Inflammatory macrophage treated with lipopolysaccharide for 4 hours (primary cell): Measurements from ENCODE around the gene VDAC2.
A peak's percentile ranks its signal among the peaks of the same experiment; 100 is the strongest.
"Not testable (repeated sequence)": the region's sequence is repeated elsewhere in the genome, so short reads cannot be mapped to it uniquely, and the experiment has no call there.

Experiments used
- DNase-seq: peaks from one replicate; pipeline ENCODE4 v3.0.0-alpha.2; 2020

VDAC2 gene

DNA sequence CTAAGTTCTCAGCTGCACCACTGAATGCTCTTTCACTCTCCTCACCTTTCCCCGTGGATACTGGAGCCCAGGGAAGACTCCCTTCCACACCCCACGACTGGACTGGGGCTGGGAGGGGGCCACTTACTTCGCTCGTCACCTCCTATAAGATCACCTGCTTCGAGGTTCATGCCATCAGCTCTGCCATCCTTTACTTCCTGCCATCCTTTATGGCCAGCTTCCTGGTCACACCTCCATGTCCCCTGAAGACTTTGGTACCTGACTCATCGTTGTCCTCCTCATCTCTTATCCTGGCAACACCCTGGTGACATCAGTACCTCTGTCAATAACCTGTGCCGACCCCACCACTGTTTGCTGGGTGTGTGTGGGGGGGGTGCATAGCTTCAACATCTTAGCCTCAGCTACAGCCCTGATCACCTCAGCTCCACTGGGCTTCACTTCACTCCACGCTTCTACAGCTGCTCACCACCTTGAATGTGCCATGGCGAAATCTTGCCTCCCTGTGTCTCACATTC lies 8.7 kb upstream of the VDAC2 start:
- no peak for DNase-seq

DNA sequence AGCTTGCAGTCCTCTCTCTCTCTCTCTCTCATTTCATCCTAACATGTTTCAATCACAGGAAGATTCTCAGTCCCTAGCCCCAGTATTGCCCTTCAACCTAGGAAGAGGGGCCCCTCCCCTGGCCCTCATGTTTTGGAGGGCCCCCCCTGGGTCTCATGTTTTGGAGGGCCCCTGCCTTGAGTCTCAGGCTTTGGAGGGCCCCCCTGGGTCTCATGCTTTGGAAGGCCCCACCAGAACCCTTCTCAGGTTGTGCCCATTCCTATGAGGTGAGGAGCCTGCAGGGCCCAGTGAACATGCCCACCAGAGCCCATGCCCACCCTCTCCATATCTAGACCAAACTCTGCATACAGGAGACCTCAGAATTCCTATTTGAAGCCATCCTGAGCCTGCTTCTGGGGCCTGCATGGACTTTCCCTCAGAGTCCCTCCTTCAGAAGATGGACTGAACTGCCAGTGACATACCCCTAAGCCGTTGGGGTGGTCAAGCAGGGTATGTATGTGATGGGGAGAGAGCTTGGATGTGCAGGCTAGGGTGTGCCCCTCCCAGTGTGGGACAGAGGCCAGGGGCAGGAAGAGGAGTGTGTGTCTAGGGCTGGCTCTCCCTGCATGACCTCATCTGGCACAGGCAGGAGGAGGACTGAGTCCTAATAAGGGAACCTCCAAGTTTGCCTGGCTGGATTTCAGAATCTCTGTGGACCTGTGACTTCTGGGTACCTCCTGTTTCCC lies 8.1 kb upstream of the VDAC2 start:
- DNase-seq: peak; percentile 47

DNA sequence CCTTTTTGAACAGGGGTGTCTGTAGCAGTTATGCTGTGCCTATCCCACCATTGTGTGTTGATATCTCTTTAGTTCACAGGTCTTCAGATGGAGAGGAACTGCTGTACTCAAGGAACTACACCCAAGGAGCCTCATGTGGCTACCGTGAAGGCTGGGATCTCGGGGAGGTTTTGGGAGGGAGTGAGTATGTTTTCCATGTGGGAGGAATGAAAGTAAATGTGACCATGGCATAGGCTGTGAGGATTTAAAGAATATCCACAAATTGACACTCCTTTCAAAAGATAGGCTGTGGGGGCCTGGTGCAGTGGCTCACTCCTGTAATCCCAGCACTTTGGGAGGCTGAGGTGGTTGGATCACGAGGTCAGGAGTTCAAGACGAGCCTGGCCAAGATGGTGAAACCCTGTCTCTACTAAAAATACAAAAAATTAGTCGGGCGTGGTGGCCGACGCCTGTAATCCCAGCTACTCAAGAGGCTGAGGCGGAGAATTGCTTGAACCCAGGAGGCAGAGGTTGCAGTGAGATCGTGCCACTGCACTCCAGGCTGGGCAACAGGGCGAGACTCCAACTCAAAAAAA lies 7.5 kb upstream of the VDAC2 start:
- not testable (repeated sequence) for DNase-seq

DNA sequence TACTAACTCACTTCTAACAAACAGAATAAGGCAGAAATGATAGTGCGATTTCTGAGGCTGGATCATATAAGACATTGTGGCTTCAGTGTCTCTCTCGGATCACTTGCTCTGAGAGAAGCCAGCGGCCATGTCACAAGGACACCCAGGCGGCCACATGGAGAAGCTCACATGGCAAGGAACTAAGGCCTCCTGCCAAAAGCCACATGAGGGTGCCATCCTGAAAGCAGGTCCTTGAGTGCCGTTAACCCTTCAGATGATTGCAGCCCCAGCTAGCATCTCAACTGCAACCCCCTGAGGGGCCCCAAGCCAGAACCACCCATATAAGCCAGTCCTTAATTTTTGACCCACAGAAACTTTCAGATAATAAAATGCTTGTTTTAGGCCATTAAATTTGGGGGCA lies 6.9 kb upstream of the VDAC2 start:
- no peak for DNase-seq

DNA sequence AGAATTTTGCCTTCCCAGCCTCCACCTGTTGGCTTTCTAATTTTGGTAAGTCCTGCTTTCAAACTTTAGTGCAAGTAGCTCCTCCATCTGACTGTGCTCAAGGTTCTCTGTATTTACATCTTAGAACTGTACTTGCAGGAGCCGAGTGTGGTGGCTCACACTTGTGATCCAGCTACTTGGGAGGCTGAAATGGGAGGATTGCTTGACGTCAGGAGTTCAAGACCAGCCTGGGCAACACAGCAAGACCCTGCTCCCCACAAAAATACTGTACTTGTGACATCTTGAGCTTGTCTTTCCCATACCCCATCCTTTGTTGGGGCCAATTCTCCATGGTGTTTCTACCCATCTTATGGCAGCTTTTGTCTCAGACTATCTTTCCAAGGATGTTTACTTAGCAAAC lies 4.7 kb upstream of the VDAC2 start:
- no peak for DNase-seq

DNA sequence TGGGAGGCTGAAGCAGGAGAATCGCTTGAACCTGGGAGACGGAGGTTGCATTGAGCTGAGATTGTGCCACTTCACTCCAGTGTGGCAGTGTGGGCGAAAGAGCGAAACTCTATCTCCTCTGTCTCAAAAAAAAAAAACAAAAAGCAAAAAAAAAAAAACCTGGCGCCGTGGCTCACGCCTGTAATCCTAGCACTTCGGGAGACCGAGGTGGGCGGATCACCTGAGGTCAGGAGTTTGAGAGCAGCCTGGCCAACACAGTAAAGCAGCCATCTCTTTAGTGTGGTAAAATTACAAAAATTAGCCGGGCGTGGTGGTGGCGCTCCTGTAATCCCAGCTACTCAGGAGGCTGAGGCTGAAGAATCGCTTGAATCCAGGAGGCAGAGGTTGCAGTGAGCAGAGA lies 4.0 kb upstream of the VDAC2 start:
- not testable (repeated sequence) for DNase-seq

DNA sequence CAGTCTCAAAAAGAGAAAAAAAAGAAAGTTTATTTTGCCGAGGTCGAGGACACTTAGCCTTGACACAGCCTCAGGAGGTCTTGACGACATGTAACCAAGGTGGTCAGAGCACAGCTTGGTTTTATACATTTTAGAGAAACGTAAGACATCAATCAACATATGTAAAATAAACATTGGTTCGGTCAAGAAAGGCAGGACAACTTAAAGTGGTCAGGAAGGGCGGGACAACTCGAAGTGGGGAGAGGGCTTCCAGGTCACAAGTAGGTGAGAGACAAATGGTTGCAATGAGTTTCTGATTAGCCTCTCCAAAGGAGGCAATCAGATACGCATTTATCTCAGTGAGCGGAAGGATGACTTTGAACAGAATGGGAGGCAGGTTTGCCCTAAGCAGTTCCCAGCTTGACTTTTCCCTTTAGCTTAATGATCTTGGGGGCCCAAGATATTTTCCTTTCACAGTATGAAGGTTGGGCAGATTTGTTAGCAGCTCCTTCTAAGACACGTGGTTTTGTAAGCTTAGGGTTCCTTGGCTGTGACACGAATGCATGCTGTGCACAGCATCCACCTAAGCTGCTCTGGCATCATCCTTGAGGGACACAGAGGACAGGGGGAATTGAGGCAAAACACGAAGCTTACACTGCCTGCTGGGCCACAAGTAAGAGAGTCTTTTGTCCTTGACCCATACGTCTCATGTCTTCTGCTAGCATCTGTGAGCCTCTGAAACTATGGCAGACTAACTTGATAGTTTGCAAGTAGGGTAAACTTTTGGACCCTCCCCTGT lies 3.3 kb upstream of the VDAC2 start:
- no peak for DNase-seq

DNA sequence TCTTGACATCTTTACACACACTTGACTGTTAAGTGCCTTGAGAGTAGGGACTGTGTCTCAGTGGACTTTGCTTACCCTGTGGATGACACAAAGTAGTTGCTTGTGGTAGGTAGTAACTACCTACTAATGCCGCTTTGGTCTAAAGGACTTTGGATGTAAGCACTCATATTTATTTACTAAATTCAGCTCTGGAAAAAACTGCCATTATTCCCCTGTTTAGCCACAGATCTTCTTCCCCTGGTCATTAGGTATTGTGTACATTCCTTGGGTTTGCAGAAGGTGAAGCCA lies 2.8 kb upstream of the VDAC2 start:
- DNase-seq: no peak

DNA sequence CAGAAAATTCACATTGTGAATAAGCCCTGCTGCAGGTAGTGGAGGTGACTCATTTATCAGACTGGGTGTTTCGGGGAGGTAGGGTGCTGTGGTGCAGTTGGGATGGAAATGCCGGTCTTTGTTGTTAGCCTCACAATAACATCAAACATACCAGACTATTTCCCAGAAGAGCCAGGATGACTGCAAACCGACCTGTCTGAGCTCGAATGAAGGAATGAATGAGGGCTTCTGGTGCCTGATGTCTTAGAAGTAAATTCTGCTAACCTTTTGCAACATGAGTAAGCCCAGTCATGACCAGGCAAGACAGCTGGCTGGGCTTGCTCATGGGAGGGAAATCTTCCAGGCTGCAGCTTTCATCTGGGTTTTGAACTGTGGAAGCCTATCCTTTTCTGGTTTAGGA lies 2.4 kb upstream of the VDAC2 start:
- no peak for DNase-seq

DNA sequence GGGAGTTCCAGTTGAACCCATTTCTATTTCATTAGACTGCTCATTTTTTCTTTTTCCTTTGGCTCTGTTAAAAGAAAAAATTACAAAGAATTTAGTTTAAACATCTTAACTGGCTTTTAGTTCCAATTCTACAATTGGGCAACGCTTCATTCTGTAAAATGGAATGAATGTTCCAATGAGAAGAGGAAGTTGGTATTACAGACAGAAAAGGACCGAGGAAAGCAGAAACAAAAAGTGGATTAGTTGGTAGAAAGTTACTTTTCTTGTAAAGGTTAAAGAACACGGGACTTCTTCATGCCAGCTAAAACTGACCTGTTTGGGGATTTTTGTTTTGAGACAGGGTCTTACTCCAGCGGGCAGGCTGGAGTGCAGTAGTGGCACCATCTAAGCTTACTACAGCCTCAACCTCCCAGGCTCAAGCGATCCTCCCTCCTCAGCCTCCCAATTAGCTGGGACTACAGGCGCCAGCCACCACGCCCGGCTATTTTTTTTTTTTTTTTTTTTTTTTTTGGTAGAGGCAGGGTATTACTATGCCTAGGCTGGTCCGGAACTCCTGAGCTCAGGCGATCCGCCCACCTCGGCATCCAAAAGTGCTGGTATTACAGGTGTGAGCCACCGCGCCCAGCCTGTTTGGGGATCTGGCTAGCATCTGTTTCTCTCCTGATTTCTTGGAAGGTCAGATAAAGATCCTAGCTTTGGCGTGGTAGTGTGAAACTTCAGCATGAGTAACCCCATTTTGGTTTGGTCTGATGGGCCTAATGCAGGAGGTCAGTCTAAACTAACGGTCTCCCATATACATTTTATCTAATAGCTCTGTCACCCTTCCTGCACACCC lies 1.3 kb upstream of the VDAC2 start:
- DNase-seq: peak; percentile 63

DNA sequence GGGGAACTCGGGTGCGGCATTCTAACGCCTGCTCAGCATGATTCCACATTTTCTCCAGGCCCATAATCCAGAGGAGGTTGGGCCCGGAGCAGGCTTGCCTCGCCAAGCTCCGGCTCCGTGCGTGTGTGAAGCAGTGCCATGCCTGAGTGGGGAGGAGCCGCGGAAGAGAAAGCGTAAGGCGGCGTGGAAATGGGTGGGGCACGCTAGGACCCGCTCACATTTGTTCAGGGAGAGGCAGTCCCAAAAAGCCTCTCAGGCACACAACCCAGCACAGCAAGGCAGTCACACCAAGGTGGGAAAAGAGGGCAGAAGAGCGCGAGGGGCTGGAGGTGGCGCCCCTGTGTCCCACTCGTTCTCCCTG lies 695 bp upstream of the VDAC2 start:
- DNase-seq: peak; percentile 79

DNA sequence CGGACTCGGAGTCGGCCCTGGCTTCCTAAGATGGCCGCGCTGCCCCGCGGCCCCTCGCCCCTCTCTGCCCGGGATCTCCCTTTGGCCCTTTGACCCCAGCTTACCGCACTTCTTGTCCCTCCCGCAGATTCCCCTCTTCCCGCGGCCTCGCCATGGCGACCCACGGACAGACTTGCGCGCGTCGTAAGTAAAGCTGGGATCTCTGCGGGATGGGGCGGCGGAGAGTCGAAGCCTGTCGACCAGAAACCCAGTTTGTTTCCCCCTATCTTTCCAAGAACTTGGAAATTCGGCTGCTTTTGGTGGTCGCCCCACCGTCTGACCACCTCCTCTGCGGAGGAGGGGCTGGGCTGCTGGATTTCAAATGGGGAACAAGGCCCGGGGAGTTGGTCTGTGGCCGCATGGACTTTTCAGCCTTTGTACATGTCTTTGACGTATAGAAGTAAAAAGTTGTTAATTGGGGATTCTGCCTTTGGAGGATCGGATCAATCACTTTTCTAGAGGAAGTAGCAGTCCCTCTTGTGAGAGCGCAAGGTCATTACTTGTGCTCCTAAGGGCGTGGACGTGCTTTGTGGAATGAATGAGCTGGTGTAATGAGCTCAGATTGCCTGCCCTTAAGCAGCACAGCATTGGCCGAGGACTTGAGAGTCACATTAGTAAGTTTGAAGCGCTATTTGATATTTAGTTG lies 553 bp downstream of the VDAC2 start:
- peak; percentile 67 for DNase-seq

DNA sequence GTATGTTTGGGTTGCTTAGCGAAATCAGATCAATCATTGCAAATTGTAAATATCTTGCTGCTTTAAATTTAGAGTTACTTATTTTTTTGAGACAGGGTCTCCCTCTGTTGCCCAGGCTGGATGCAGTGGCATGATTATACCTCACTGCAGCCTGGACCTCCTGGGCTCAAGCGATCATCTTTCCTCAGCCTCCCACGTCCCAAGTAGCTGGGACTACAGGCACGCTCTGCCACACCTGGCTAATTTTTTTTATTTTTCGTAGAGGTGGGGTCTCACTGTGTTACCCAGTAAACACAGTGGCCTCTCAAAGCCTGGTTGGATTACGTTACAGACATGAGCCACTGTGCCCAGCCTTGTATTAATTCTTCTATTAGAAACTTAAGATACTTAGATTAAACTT lies 1.7 kb downstream of the VDAC2 start:
- DNase-seq: no peak

DNA sequence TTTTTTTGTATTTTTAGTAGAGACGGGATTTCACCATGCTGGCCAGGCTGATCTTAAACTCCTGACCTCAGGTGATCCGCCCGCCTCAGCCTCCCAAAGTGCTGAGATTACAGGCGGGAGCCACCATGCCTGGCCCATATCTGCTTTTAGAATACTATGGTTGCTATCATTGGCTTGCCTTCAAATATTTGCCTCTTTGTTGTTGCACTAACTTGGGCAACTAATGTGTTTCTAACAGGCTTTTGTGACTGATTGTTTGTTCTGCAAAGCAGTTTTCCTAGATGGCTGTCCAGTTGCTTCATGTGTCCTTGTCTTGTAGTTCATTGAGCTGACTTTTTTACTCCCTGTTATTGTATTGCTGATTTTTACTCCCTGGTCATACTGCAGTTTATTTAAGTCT lies 9.7 kb downstream of the VDAC2 start:
- no peak for DNase-seq

DNA sequence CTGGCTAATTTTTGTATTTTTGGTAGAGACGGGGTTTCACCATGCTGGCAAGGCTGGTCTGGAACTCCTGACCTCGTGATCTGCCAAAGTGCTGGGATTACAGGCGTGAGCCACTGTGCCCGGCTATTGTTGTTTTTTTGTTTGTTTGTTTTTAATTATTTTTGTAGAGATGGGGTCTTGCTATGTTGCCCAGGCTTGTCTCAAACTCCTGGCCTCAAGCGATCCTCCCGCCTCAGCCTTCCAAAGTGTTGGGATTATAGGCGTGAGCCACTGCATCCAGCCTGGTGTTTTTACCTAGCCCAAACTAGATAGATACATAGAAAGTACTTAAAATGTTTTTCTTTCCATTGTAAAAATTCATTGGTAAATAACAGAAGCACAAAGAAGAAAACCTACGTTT lies 10.9 kb downstream of the VDAC2 start:
- not testable (repeated sequence) for DNase-seq

DNA sequence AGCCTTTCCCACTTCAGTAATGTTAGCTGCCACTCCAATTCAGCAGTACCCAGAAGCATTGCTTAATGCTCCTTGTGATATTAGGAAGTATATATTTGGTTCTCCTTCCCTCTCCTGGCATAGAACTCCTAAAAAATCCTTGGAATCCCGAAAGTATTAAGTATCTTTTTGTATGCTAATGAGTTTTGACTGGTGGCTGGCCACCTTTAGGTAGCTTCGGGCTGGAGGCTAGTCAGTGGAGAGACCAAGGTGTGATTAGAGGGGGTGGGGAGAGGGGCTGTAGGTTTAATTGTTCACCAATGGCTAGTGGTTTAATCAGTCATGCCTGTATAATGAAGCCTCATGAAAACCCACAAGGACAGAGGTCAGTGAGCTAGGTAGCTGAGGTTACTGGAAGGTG lies 12.9 kb downstream of the VDAC2 start:
- no peak for DNase-seq

DNA sequence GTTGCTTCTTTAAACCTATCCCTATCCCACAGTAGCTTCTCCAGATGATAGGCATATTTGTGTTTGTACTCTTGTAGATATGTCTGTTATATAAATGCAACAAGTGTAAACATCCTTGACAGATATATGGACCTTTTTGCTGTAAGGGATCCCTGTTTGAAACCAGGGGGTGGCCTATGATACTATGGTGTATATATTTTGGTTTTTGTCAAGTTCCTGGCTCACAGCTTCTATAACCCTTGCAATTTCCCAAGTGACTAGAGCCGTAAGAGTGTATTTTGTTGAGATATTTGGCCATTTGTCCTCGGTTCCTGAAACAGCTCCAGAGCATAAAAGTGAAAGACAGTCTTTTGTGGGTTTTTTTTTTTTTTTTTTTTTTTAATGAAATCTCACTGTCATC lies 15.5 kb downstream of the VDAC2 start:
- DNase-seq: no peak

DNA sequence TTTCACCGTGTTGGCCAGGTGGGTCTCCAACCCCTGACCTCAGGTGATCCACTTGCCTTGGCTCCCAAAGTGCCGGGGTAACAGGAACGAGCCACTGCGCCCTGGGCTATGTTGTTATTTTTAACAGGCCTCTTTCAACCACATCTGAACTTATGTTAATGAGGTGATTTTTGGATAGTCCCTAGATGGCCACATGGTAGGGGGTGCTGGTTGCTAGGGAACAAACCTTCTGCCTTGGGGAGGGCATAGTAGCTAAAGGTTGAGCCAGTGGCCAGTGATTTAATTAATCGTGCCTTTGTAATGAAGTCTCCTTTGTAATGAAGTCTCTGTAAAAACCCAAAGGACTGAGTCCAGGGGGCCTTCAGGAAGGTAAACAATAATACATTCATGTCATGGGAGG lies 16.1 kb downstream of the VDAC2 start:
- no peak for DNase-seq

DNA sequence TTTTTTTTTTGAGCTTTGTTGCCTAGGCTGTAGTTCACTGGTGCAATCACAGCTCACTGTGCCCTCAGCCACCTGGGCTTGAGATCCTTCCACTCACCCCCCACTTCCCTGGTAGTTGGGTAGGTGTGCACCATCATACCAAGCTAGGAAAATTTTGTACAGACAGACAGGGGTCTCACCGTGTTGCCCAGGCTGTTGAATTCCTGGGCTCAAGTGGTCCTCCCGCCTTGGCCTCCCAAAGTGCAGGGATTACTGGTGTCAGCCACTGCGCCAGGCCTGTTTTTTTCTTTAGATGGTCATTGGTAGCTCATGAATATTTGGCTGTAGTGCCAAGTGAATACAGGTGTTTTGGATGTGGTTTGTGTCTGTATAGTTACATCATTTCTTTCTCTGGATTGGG lies 17.7 kb downstream of the VDAC2 start:
- DNase-seq: no peak

DNA sequence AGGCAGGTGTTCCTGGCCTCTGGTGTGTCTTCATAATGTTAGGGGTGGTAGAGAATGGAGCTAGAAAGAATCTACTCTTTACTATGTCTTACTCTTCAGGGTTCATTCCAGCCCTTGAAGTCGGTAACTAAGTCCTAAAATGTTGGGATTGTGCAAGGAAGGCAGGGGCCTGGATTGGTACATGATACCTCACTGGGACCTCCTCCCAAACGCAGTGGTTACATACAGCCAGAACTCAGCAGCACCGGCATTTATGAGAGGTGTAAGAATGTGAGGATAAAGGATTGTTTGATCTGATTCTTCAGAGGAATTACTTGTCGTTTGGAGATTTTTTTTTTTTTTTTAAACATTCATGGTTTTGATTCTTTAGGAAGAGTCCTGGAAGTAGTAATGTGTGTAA lies 18.2 kb downstream of the VDAC2 start:
- no peak for DNase-seq

DNA sequence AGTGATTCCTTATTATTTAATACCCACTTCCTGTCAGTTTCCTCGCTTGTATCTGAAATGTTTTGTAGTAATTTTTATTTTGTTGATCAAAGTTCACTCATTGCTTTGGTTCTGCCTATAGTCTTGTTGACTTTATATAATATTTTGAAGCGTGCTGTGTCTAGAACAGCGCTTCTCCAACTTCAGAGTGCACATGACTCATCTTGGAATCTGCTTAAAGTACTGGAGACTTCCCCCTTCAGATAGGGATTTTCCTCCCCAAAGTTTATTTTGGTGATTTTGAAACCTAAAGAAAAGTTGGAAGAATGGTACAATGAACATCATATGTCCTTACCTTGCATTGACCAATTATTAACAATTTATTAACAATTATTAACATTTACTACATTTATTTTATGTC lies 19.4 kb downstream of the VDAC2 start:
- peak; percentile 8 for DNase-seq

DNA sequence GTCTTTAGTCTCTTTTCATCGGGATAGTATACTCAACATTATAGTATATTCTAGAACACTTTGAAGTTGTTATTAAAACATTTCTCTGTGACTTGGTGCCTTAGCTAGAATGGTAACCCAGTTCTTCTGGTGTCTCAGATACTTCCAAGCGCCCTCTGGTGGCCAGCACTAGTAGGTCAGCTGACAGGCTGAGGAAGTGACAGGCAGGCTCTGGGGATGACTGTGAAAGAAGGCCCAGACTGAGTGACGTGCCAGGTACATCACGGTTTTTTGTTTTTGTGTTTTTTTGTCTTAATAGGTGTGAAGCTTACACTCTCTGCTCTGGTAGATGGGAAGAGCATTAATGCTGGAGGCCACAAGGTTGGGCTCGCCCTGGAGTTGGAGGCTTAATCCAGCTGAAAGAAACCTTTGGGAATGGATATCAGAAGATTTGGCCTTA lies 20.0 kb downstream of the VDAC2 start:
- peak; percentile 91 for DNase-seq
